Activated CD4-positive, alpha-beta T cell treated with anti-CD3 and anti-CD28 coated beads, Interleukin-2, amount 50 U/mL, for 16 hours (primary cell): ENCODE measurements around the gene CLPX.
"Not testable (repeated sequence)": the region's sequence is repeated elsewhere in the genome, so short reads cannot be mapped to it uniquely, and the experiment has no call there.

ENCODE experiments used
- DNase-seq: peaks from one replicate; pipeline ENCODE4 v3.0.0-alpha.2; 2020

Gene CLPX

DNA sequence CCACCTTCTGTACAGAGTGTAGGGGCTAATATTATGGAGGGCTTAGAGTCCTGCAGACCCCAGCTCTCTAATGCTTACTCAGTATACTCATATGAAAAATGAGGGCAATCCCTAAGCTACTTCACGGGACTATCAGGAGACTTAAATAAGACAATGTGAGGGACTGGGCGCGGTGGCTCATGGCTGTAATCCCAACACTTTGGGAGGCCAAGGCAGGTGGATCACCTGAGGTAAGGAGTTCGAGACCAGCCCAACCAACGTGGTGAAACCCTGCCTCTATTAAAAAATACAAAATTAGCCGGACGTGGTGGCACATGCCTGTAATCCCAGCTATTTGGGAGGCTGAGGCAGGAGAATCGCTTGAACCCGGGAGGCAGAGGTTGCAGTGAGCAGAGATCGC is 85.3 kb downstream of the CLPX start:
- not testable (repeated sequence) for DNase-seq

DNA sequence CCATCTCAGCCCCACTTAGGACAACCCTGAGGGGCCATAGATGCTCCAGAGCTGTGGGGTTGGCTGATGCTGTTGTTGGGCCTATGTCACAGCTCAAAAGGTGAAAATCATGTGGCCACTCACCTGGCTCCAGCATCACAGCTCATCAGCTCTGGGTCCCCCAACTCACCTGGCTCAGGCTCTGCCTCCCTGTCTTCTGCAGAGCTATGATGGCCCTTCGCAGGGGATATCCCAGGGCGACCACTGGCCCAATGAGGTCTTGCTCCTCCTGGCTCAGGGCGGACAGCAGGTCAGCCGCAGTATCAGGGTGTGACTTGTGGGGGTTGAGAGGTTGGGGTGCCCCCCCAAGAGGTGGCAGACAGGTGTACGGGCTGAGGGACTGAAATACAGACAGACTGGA is 85.8 kb downstream of the CLPX start:
- DNase-seq, result no peak
